K562 (cell line): Measurements from ENCODE around the gene ACE. TPM values are rescaled to one million over a fixed set of nuclear protein-coding genes. Genes with fewer than 3 reads are reported as not detected.

Source experiments
- C11orf30 ChIP-seq: fragments of 450-650 bp; IDR thresholded peaks from 2 replicates; pipeline ENCODE4 v1.6.1; 2016; ENCODE audit warnings: low read depth, mild to moderate bottlenecking
- E2F1 ChIP-seq: sonication (generic); formaldehyde crosslinking; IDR thresholded peaks from 2 replicates; pipeline ENCODE4 v1.8.1; 2023; ENCODE audit warnings: mild to moderate bottlenecking, missing genetic modification reagents, moderate library complexity
- ELF2 ChIP-seq: fragments of 250-450 bp; sonication (Bioruptor Pico); IDR thresholded peaks from 2 replicates; pipeline ENCODE4 v1.5.0; 2021; ENCODE audit warnings: mild to moderate bottlenecking
- GATAD2B ChIP-seq: fragments of 450-650 bp; IDR thresholded peaks from 2 replicates; pipeline ENCODE4 v1.6.1; 2017; ENCODE audit warnings: mild to moderate bottlenecking, borderline replicate concordance
- HCFC1 ChIP-seq: IDR thresholded peaks from 2 replicates; pipeline ENCODE4 v1.6.1; 2012; ENCODE audit warnings: low read depth, low read length, improper control_type of control experiment
- HNRNPL ChIP-seq: fragments of 200-400 bp; formaldehyde crosslinking; IDR thresholded peaks from 2 replicates; pipeline ENCODE4 v1.6.1; 2017; ENCODE audit warnings: low read depth, mild to moderate bottlenecking, low read length
- IRF1 ChIP-seq: sonication (generic); formaldehyde crosslinking; IDR thresholded peaks from 2 replicates; pipeline ENCODE4 v1.8.0; 2022; ENCODE audit warnings: missing genetic modification reagents, mild to moderate bottlenecking, borderline replicate concordance
- PHF21A ChIP-seq: fragments of 450-650 bp; IDR thresholded peaks from 2 replicates; pipeline ENCODE4 v1.6.1; 2017; ENCODE audit warnings: low read depth, borderline replicate concordance
- REST ChIP-seq, 2 experiments: fragments of 450-650 bp; formaldehyde crosslinking in 1 of 2; IDR thresholded peaks; 2 replicates each; pipeline versions ENCODE4 v1.4.0 to v1.6.1; 2014 to 2020; ENCODE audit warnings: mild to moderate bottlenecking in 2 of 2, borderline replicate concordance in 1 of 2, low read depth in 1 of 2
- SPI1 ChIP-seq: IDR thresholded peaks from 2 replicates; pipeline ENCODE4 v1.6.1; 2011; ENCODE audit warnings: low read depth, low read length, control low read depth, borderline replicate concordance
- ZBTB2 ChIP-seq: fragments of 450-650 bp; IDR thresholded peaks from 2 replicates; pipeline ENCODE4 v1.6.1; 2016; ENCODE audit warnings: antibody characterized with exemption
- ZFP91 ChIP-seq: sonication (generic); formaldehyde crosslinking; IDR thresholded peaks from 2 replicates; pipeline ENCODE4 v1.8.0; 2022; ENCODE audit warnings: mild to moderate bottlenecking, missing genetic modification reagents
- ZNF23 ChIP-seq: fragments of 250-450 bp; sonication (Bioruptor Pico); IDR thresholded peaks from 2 replicates; pipeline ENCODE4 v1.4.0; 2020; ENCODE audit warnings: mild to moderate bottlenecking
- ZNF431 ChIP-seq: sonication (generic); formaldehyde crosslinking; IDR thresholded peaks from 2 replicates; pipeline ENCODE4 v1.8.0; 2022; ENCODE audit warnings: mild to moderate bottlenecking, missing genetic modification reagents
- ZNF696 ChIP-seq: fragments of 250-450 bp; sonication (Bioruptor Pico); conservative IDR thresholded peaks from 2 replicates; pipeline ENCODE4 v1.4.0; 2020; ENCODE audit warnings: mild to moderate bottlenecking, moderate library complexity
- polyA plus RNA-seq, 8 experiments: library from polyadenylated mRNA; depleted of rRNA in 4 of 8; stranded (reverse) in 5 of 8; unstranded in 3 of 8; fragments of >200 nt; fragmentation: Nextera tagmentation in 2 of 8; fragmentation: Illumina TruSeq in 1 of 8; extraction: Ambion mirVana in 2 of 8; extraction: Trizol in 1 of 8; gene quantifications; 2 replicates each; pipeline versions ENCODE4 v1.2.1 to v1.2.3, GENCODE V29; 2011 to 2014; ENCODE audit warnings: inconsistent platforms in 1 of 8, missing spikeins in 1 of 8
- total RNA-seq, 7 experiments: library from RNA; depleted of rRNA in 6 of 7; stranded (reverse); fragments of >200 nt in 6 of 7; fragmentation: Illumina TruSeq in 2 of 7; extraction: Trizol in 2 of 7; gene quantifications; 2 replicates each; pipeline versions ENCODE4 v1.2.1 to v1.2.3, GENCODE V29; 2011 to 2021; ENCODE audit warnings: low replicate concordance in 1 of 7

ACE gene
- total and polyA plus RNA-seq, 9 of the 15 experiments (the other 6 are each of a cell fraction or from before 2014, with no cell fraction given): 0.07 to 2.5 (median 0.47) TPM; not detected in 1

- TF ChIP-seq REST (IDR thresholded peaks at IDR 0.05; ENCODE audit: borderline replicate concordance): no peak
- TF ChIP-seq REST (CRISPR knock-in tag; IDR thresholded peaks at IDR 0.05; ENCODE audit: low read depth): 0 out of 2 replicates have a peak, but pooled peaks have one; percentile 38
- no peak for TF ChIP-seq HCFC1
- TF ChIP-seq PHF21A: no peak
- no peak for TF ChIP-seq HNRNPL
- 0 out of 2 replicates have a peak, but pooled peaks have one; percentile 31 for TF ChIP-seq ZNF696 (CRISPR knock-in tag)
- TF ChIP-seq ZBTB2: no peak
- no peak for TF ChIP-seq ZNF431 (CRISPR knock-in tag)
- no peak for TF ChIP-seq ZFP91
- TF ChIP-seq ELF2 (CRISPR knock-in tag): no peak
- no peak for TF ChIP-seq SPI1
- no peak for TF ChIP-seq GATAD2B
- TF ChIP-seq C11orf30: no peak
- TF ChIP-seq ZNF23 (CRISPR knock-in tag): 0 out of 2 replicates have a peak, but pooled peaks have one; percentile 51
- TF ChIP-seq IRF1: no peak
- no peak for TF ChIP-seq E2F1 (CRISPR knock-in tag)
Measured at GRCh38 chr17:63460018-63460417, 16.8 kb upstream of the ACE start (continued).
